ENCODE measurements around the gene ERICH4. TPM values are rescaled to one million over a fixed set of nuclear protein-coding genes. Genes with fewer than 3 reads are reported as not detected.
"Not testable (repeated sequence)": the region's sequence is repeated elsewhere in the genome, so short reads cannot be mapped to it uniquely, and the experiment has no call there.

Gene ERICH4
- total and polyA plus RNA-seq, 2 of the 4 experiments (the other 2 are of a cell fraction) = not detected

GRCh38 chr19:41463257-41464256, 20.6 kb downstream of the ERICH4 start:
- H3K18ac ChIP-seq (ENCODE audit: low read depth, low read length); H2AFZ ChIP-seq (replicated peaks; ENCODE audit: low read length, poor library complexity); H3K4me1 ChIP-seq (ENCODE audit: control insufficient read depth, insufficient read depth, low read length); H4K20me1 ChIP-seq (ENCODE audit: insufficient read depth, low read length); H2AK5ac ChIP-seq (ENCODE audit: low read depth, low read length); H4K5ac ChIP-seq (ENCODE audit: low read depth, low read length); H2BK5ac ChIP-seq (ENCODE audit: low read depth, low read length, poor library complexity, severe bottlenecking); H3K36me3 ChIP-seq (ENCODE audit: control insufficient read depth, insufficient read depth, low read length); dilution Hi-C loops (cut with HindIII; ENCODE audit: low sequenced_read_pairs, unreplicated experiment); H3K4me3 ChIP-seq (ENCODE audit: insufficient read depth, low read depth, low read length); intact Hi-C loops (cut with micrococcal nuclease); H3K79me1 ChIP-seq (ENCODE audit: low read depth in 1 of 2, low read length in 2 of 2); ATAC-seq (ENCODE audit: low read depth); H3K56ac ChIP-seq (ENCODE audit: extremely low read depth, insufficient read depth, low read length); H4K91ac ChIP-seq (ENCODE audit: insufficient read depth, low read depth, low read length); H3K9me1 ChIP-seq (ENCODE audit: insufficient read depth, low read length); H2BK15ac ChIP-seq (ENCODE audit: low read depth, low read length); H2AK9ac ChIP-seq (replicated peaks; ENCODE audit: low read depth, low read length, poor library complexity); BruUV-seq (replicated peaks); H3K27ac ChIP-seq (ENCODE audit: insufficient read depth, low read length); H4K8ac ChIP-seq (ENCODE audit: low read depth in 2 of 2, low read length in 2 of 2); H3K27me3 ChIP-seq (ENCODE audit: control insufficient read depth, insufficient read depth, low read length); H3K23ac ChIP-seq (ENCODE audit: low read depth, low read length); CTCF ChIA-PET; DNase-seq; H2BK20ac ChIP-seq (ENCODE audit: low read depth, low read length); H3K14ac ChIP-seq (replicated peaks; ENCODE audit: low read depth, low read length); H3K4me2 ChIP-seq (ENCODE audit: low read depth, low read length); H2BK120ac ChIP-seq (ENCODE audit: low read depth, low read length); in situ Hi-C loops (cut with MboI; ENCODE audit: low sequenced_read_pairs); H3K9me3 ChIP-seq (ENCODE audit: control insufficient read depth, insufficient read depth, low read length); H3K4ac ChIP-seq (ENCODE audit: low read depth, low read length); H3K9ac ChIP-seq (ENCODE audit: low read depth, low read length); POLR2A ChIA-PET (ENCODE audit: unreplicated experiment): not testable (repeated sequence)
- 53% methylated on average over 3 of the region's 22 CpGs; no CpG with 5 or more reads in 1 of the 2 experiments for WGBS, 2 experiments (ENCODE audit: extremely low coverage in 2 of 2, insufficient read length in 1 of 2)
